Endothelial cell of umbilical vein (primary cell): ENCODE data around the gene AVL9. TPM values are rescaled to one million over a fixed set of nuclear protein-coding genes. Genes with fewer than 3 reads are reported as not detected.

Source experiments
- BruUV-seq: library from RNA; stranded (reverse); fragments of 400-500 nt; replicated peaks from 2 replicates; lab custom pipeline; 2021; lab: Mats Ljungman, UMichigan
- CTCF ChIA-PET: fragments of 300-600, 350-600 bp; sonication (Branson Sonifier 250); formaldehyde crosslinking; loops from one replicate; lab custom pipeline; 2021; ENCODE audit warnings: antibody characterized with exemption, inconsistent platforms; lab: Charles Lee
- POLR2A ChIA-PET: fragments of 300-600, 350-600 bp; sonication (Branson Sonifier 250); formaldehyde crosslinking; loops from one replicate; lab custom pipeline; 2021; ENCODE audit warnings: antibody characterized with exemption, inconsistent platforms; lab: Charles Lee
- DNase-seq: peaks from one replicate; pipeline ENCODE4 v3.0.0-alpha.2; 2011; ENCODE audit warnings: low read depth, low spot score
- FAIRE-seq: peaks from 2 replicates; lab custom pipeline; 2011; peaks lifted over from hg19 to GRCh38; lab: Jason Lieb, UNC
- H2AFZ ChIP-seq: 2 replicates; pipeline ENCODE4 v1.6.0; 2012; ENCODE audit warnings: low read depth, low read length, control low read depth, inconsistent platforms
- H3K27ac ChIP-seq: 2 replicates; pipeline ENCODE4 v1.5.1; 2011; ENCODE audit warnings: low read depth, mild to moderate bottlenecking, control low read depth, low read length, moderate library complexity; ENCODE audit not compliant: insufficient read depth
- H3K27me3 ChIP-seq, 2 experiments: 2 replicates each; pipeline versions ENCODE4 v1.6.0 to v1.6.1; 2011; ENCODE audit warnings: low read length in 2 of 2, mixed read lengths in 1 of 2; ENCODE audit not compliant: control insufficient read depth in 2 of 2, insufficient read depth in 2 of 2
- H3K36me3 ChIP-seq, 2 experiments: 2 replicates in 1 of 2; 3 replicates in 1 of 2; pipeline ENCODE4 v1.5.1; 2011; ENCODE audit warnings: low read length in 2 of 2, mild to moderate bottlenecking in 1 of 2, moderate library complexity in 1 of 2; ENCODE audit not compliant: control insufficient read depth in 2 of 2, insufficient read depth in 2 of 2; ENCODE audit errors: extremely low read depth in 1 of 2
- H3K4me1 ChIP-seq: 3 replicates; pipeline ENCODE4 v1.5.1; 2011; ENCODE audit warnings: mild to moderate bottlenecking, low read length; ENCODE audit not compliant: control insufficient read depth, insufficient read depth; ENCODE audit errors: extremely low read depth
- H3K4me2 ChIP-seq: 2 replicates; pipeline ENCODE4 v1.6.1; 2011; ENCODE audit warnings: low read length, control low read depth, mixed read lengths; ENCODE audit not compliant: insufficient read depth
- H3K4me3 ChIP-seq, 3 experiments: fragments of 200-600 bp in 1 of 3; sonication (generic), shearing (Covaris generic) in 1 of 3; replicated peaks in 1 of 3; 2 replicates each; pipeline ENCODE4 v1.5.1; 2011 to 2016; ENCODE audit warnings: control low read depth in 3 of 3, low read length in 3 of 3, mild to moderate bottlenecking in 2 of 3, inconsistent platforms in 1 of 3, low read depth in 1 of 3, moderate library complexity in 1 of 3; ENCODE audit not compliant: insufficient read depth in 1 of 3
- H3K79me2 ChIP-seq: 2 replicates; pipeline ENCODE4 v1.6.0; 2012; ENCODE audit warnings: low read length, inconsistent platforms; ENCODE audit not compliant: control insufficient read depth, insufficient read depth
- H3K9ac ChIP-seq: replicated peaks from 2 replicates; pipeline ENCODE3; 2011; ENCODE audit warnings: low read length, control low read depth; ENCODE audit not compliant: insufficient read depth; ENCODE audit errors: extremely low read depth
- H3K9me1 ChIP-seq: replicated peaks from 3 replicates; pipeline ENCODE4 v1.6.0; 2011; ENCODE audit warnings: mild to moderate bottlenecking, low read length; ENCODE audit not compliant: control insufficient read depth, insufficient read depth; ENCODE audit errors: extremely low read depth
- H3K9me3 ChIP-seq: replicated peaks from 2 replicates; pipeline ENCODE4 v1.5.1; 2012; ENCODE audit warnings: low read length, inconsistent platforms; ENCODE audit not compliant: control insufficient read depth, insufficient read depth
- H4K20me1 ChIP-seq: replicated peaks from 2 replicates; pipeline ENCODE3; 2011; ENCODE audit warnings: mild to moderate bottlenecking, low read length; ENCODE audit not compliant: control insufficient read depth, insufficient read depth; ENCODE audit errors: extremely low read depth
- CTCF ChIP-seq, 2 donors: IDR thresholded peaks; 1 replicate in 1 of 2; 2 replicates in 1 of 2; pipeline ENCODE4 v1.5.1; 2011; ENCODE audit warnings: low read length in 2 of 2, mild to moderate bottlenecking in 2 of 2, moderate library complexity in 2 of 2, control low read depth in 1 of 2, inconsistent platforms in 1 of 2, low read depth in 1 of 2; ENCODE audit not compliant: insufficient read depth in 1 of 2; ENCODE audit errors: extremely low read depth in 1 of 2
- EZH2 ChIP-seq: IDR thresholded peaks from 2 replicates; pipeline ENCODE4 v1.6.1; 2012; ENCODE audit warnings: borderline replicate concordance, low read depth, mild to moderate bottlenecking, moderate library complexity, low read length, inconsistent platforms; ENCODE audit not compliant: severe bottlenecking
- FOS ChIP-seq: IDR thresholded peaks from 2 replicates; pipeline ENCODE4 v1.6.1; 2011; ENCODE audit warnings: mild to moderate bottlenecking, low read length, moderate library complexity, borderline replicate concordance; ENCODE audit not compliant: insufficient read depth
- GATA2 ChIP-seq: IDR thresholded peaks from 2 replicates; pipeline ENCODE4 v1.7.0; 2011; ENCODE audit warnings: low read depth, mild to moderate bottlenecking, moderate library complexity, mixed read lengths, low read length; ENCODE audit not compliant: insufficient read length, insufficient read depth
- JUN ChIP-seq: IDR thresholded peaks from 2 replicates; pipeline ENCODE4 v1.6.1; 2011; ENCODE audit warnings: borderline replicate concordance, low read depth; ENCODE audit not compliant: insufficient read length, insufficient read depth
- MYC ChIP-seq: IDR thresholded peaks from one replicate; pipeline ENCODE4 v1.6.1; 2011; ENCODE audit warnings: mild to moderate bottlenecking, low read depth, low read length
- POLR2A ChIP-seq: IDR thresholded peaks from 2 replicates; pipeline ENCODE4 v1.6.1; 2012; ENCODE audit warnings: low read depth, mild to moderate bottlenecking, control low read depth, low read length
- POLR2AphosphoS5 ChIP-seq: IDR thresholded peaks from 2 replicates; pipeline ENCODE4 v1.6.1; 2012; ENCODE audit warnings: low read depth, mild to moderate bottlenecking, control low read depth, low read length, moderate library complexity; ENCODE audit not compliant: insufficient read depth
- dilution Hi-C: fragments of 300-500 bp; cut with MboI; formaldehyde crosslinking; loops from one replicate; pipeline ENCODE4 v1.15.0; 2019; ENCODE audit warnings: low sequenced_read_pairs; ENCODE audit not compliant: extremely low pct_ligation_motif_present
- intact Hi-C: fragments of 100-400 bp; cut with micrococcal nuclease; formaldehyde crosslinking; loops from one replicate; pipeline ENCODE4 v1.10.0; 2022
- polyA plus RNA-seq, 4 experiments: library from polyadenylated mRNA; depleted of rRNA in 3 of 4; stranded (reverse) in 3 of 4; unstranded in 1 of 4; fragments of >200 nt; gene quantifications; 2 replicates each; pipeline versions ENCODE4 v1.2.1 to v1.2.3, GENCODE V29; 2011 to 2012; ENCODE audit warnings: missing spikeins in 1 of 4
- total RNA-seq: library from RNA; stranded (reverse); gene quantifications from 2 replicates; pipeline ENCODE4 v1.2.3, GENCODE V29; 2021
- TF ChIP-seq, protein P1 (sequence below): IDR thresholded peaks from 2 replicates; pipeline ENCODE4 v1.6.1; 2011; ENCODE audit not compliant: insufficient read depth, insufficient read length

The AVL9 gene
- total and polyA plus RNA-seq, 2 donors (not counting 3 experiments of a cell fraction or from before 2014, with no cell fraction given): 12.7 to 42.5 TPM

DNA sequence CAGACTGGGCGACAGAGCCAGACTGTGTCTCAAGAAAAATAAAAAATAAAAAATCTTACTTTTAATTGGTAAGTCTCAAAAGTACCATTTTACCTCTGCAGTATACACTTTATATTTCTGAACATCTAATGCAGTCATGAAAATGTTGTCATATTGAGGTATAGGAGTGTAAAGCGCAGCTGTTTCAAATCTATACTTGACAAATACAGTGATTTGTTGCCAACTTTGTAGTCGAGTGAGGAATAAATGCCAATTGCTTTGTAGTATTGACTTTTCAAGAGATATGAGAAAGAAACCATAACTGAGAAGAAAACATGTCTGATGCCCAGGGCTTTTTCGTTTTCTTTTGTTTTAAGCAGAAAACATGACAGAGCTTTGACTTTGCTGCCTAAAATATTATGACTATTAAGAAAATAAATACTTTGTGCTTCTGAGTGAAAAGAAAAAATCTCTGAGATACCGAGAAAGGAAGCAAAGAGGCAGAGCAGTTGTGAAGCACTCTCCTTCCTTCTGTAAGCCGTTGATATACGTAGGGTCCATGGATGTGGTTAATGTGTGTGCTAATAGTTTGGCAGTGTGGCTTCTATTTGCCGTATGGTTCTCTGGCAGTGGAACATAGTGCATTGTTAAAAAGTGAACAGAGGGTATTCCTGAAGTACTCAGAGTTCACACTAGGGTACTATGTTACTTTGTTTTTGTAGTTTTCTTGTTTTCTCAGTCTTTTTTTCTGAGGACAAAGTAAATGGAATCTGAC is 38.2 kb downstream of the AVL9 start:
- Histone ChIP-seq H3K79me2 (peaks cover 21% of the 10 kb centered on the region), H3K9me1 (no peaks in the 10 kb centered on the region), H3K27me3 (no peaks in the 10 kb centered on the region), H3K4me1 (peaks cover 9% of the 10 kb centered on the region), H3K9ac (no peak overlapping the region), H4K20me1 (no peaks in the 10 kb centered on the region), H3K9me3 (no peaks in the 10 kb centered on the region), H3K4me2 (no peak overlapping the region), H3K4me3 (no peak overlapping the region), H2AFZ (no peak overlapping the region), H3K36me3 (no peaks in the 10 kb centered on the region), H3K27ac (no peak overlapping the region)
- TF ChIP-seq POLR2A: no peak
- TF ChIP-seq, protein P1, sequence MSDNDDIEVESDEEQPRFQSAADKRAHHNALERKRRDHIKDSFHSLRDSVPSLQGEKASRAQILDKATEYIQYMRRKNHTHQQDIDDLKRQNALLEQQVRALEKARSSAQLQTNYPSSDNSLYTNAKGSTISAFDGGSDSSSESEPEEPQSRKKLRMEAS: no peak
- no peak for TF ChIP-seq FOS
- TF ChIP-seq GATA2: no peak
- TF ChIP-seq POLR2AphosphoS5: no peak
- TF ChIP-seq EZH2: no peak
- no peak for TF ChIP-seq CTCF (IDR thresholded peaks at IDR 0.05; ENCODE audit: extremely low read depth in 1 of 2, insufficient read depth in 1 of 2, low read depth in 1 of 2, low read length in 2 of 2)
- no peak for TF ChIP-seq MYC
- no peak for TF ChIP-seq JUN
- BruUV-seq: no TSS peak
- POLR2A ChIA-PET: no interaction called here
- CTCF ChIA-PET: interaction anchor here (1.3 kb wide), 1 partner anchor 31 kb away, joined by 4 read pairs; no protein-coding TSS in a partner anchor
- no peak for FAIRE-seq
- intact Hi-C loops: no loop called here
- DNase-seq: no peak
- dilution Hi-C loops: no loop called here
